Fibroblast of the conjunctiva (primary cell): ENCODE data around the gene LHX5.

Experiments used
- DNase-seq: peaks from one replicate; pipeline ENCODE4 v3.0.0-alpha.2; 2010; ENCODE audit warnings: low read depth

LHX5 gene

GRCh38 chr12:113439301-113439597, 32.4 kb downstream of the LHX5 start:
- DNase-seq, result no peak

- DNase-seq, result no peak
These were observed 33.0 kb downstream of the LHX5 start for GRCh38 chr12:113438523-113439300.

- no peak for DNase-seq
These were observed 34.0 kb downstream of the LHX5 start for GRCh38 chr12:113437729-113438100.

GRCh38 chr12:113436993-113437728, 34.5 kb downstream of the LHX5 start:
- DNase-seq, result no peak

- DNase-seq, result no peak
These were observed 35.1 kb downstream of the LHX5 start for GRCh38 chr12:113436586-113436985.

- DNase-seq, result no peak
These were observed 36.3 kb downstream of the LHX5 start for GRCh38 chr12:113435367-113435766.

- DNase-seq, result no peak
These were observed 38.7 kb downstream of the LHX5 start for GRCh38 chr12:113432986-113433385.

GRCh38 chr12:113428482-113428881, 43.2 kb downstream of the LHX5 start:
- no peak for DNase-seq

- DNase-seq, result no peak
These were observed 43.8 kb downstream of the LHX5 start for GRCh38 chr12:113427882-113428281.

GRCh38 chr12:113425960-113426453, 45.7 kb downstream of the LHX5 start:
- no peak for DNase-seq

GRCh38 chr12:113424915-113425823, 46.5 kb downstream of the LHX5 start:
- DNase-seq, result peak; percentile 30

- no peak for DNase-seq
These were observed 47.2 kb downstream of the LHX5 start for GRCh38 chr12:113424456-113424855.

GRCh38 chr12:113422886-113423669, 48.6 kb downstream of the LHX5 start:
- no peak for DNase-seq

GRCh38 chr12:113422030-113422885, 49.4 kb downstream of the LHX5 start, which contains the start of gene SDSL:
Gene SDSL, plus strand, starts transcription at chr12:113422380. Its CDS starts 5,603 bp downstream, at chr12:113427983.
- DNase-seq, result peak; percentile 74

GRCh38 chr12:113420996-113421595, 50.6 kb downstream of the LHX5 start:
- no peak for DNase-seq

- DNase-seq, result no peak
These were observed 53.3 kb downstream of the LHX5 start for GRCh38 chr12:113418213-113418879.

GRCh38 chr12:113416091-113416754, 55.4 kb downstream of the LHX5 start:
- no peak for DNase-seq

GRCh38 chr12:113414519-113415038, 57.1 kb downstream of the LHX5 start:
- DNase-seq, result no peak

GRCh38 chr12:113413488-113413939, 58.2 kb downstream of the LHX5 start:
- no peak for DNase-seq
